G401.6 (cell line): ENCODE data around the gene LCN6.

Source experiments
- FAIRE-seq: peaks from 2 replicates; lab custom pipeline; 2012; peaks lifted over from hg19 to GRCh38; lab: Jason Lieb, UNC

LCN6 gene

DNA sequence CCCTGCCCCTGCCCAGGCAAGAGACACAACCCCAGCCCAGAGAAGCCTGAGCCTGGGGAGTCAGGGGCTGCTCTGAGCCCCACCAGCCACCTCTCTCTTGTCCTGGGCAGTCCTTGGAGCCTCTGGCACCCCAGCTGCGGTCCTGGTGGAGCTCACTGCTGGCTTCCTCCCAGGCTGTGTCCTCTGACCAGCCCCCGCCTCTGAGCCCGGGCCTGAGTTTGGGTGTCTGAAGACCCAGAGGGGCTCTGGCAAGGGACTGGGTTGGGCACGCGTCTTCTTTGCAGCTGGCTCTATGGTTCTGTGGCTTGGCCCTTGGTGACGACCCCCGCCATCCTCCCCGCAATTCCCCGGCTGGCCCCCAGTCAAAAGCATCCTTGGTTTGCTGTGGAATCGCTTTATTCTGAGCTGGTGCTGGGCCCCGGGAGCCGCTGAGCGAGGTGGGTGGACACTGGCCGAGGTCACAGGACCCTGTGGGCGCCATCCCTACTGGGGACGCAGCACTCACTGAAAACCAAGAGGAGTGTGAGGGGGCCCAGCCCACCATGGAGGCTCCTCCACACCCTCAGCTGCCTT is 4.6 kb downstream of the LCN6 start:
- FAIRE-seq = no peak

DNA sequence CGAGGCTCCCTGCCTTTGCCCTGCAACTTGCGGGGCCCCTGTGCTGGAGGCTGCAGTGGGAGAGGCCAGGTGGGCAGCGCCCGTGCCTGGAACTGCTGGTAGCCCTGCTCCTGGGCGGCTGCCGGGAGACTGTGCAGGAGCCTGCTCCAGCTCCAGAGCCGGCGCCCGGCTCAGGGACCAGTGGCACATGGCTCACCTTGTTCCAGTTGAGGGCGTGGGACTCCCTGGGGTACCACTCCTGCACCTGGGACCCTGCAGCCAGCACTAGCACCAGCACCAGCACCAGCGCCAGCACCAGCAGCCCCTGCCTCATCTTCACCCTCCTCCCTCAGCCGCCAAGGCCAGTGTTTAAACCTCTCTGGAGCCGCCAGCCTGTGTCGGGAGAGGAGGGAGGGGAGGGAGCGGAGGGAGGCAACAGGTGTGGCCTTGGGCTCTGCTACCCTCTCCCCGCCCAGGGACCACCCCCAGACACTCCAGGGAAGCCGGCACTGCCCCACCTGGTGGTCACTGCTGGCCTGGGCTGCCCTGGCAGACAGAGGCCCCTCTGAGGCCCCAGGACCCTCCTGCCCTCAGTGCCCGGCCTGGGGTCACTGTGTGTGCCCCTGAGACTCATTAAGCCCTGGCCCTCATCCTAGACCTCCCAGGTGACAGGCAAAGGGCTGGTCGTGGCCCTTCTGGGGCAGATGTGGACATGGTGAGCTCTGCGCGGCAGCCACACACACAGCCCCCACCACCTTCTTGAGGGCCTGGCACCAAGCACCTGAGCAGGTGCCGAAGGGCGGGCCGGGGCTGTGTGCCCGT is 5.5 kb downstream of the LCN6 start, which contains the start of gene LCN10:
LCN10 (minus strand) TSS at position 350 of the 801 bp plus-strand sequence; CDS start at position 313, 37 bp downstream.
- FAIRE-seq = no peak

DNA sequence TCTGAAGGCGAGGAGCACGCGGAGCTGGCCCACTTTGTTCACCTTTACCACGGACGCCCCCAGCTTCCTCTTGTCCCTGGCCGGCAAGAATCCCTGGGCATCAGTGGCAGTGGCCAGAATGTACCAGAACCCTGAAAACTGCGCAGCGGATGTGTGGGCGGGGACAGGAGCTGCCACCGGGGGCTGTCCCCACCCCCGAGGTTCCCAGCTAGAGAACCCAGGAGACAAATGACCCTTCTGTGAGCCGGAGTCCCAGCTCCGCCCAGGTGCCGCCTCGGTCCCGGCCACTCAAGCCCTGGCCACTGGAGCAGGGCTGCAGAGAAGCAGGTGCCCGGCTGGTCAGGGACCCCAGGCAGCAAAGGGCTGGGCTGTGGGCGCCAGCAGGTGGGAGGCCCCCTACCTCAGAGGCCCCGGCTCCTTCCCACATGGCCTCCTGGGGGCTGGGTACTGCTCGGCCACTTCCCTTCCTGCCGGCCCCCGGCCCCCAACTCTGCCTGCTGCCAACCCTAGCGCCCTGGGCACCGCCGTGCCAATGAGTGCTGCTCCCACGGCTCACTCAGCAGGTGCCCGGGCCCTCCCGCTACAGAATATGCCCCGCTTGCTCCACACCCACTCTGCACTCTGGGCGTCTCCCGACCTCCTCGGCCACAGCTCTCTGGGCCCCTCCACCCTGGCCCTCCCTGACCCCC is 6.3 kb downstream of the LCN6 start:
- no peak for FAIRE-seq

DNA sequence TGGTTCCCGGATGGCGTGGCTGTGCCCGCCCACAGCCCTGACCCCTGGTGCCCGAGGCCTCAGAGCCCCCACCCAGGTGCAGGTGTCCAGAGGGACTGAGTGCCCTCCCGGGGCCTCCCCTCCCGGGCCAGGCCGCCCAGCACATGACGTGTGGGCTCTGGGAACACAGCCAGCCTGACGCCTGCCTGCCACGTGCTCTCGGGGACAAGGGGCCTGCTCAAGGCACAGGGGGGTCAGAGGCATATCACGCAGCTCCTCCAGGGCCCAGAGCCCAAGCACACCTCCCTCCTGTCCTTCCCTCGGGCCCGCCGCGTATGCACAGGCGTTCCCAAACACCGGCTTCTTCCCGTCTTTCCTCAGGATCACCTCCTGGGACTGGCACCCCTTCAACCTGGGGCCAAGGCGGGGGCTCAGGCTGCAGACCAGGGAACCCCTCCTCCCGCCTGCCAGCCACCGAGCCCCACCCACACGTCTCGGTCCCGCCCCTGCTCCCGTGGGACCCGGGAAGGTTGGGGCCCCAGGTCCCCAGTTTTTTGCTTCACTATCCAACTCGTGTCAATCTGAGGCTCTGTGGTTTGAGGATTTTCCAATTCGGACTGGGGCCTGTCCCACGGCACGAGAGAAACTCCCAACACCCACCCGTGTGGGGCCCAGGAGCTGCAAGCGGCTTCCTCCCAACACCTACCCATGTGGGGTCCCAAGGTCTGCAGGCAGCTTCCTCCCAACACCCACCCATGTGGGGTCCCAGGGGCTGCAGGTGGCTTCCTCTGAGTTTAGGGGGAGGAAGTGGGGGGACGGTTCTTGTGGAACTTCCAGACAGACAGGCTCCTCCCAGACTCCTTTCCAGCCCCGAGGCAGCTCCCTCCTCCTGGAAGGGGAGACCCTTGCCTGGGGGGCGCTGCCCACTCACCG is 7.1 kb downstream of the LCN6 start:
- no peak for FAIRE-seq

DNA sequence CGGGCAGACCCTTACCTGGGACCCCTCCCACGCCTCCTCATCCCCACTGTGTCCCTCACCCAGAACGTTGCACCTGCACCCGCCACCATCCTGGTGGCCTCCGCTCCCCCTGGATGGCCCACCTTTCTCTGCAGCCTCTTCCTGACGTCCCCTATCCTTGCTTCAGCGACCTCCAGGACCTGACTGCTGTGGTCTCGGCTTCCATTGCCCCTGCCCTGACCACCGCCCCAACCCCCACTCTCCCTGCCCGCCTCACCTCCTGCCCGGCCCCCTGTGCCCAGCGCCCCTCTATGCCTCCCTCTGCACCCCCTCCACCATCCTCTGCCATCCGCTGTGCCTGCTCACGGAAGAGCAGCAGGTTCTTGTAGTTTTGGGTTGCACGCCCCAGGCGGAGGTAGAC is 7.8 kb downstream of the LCN6 start:
- no peak for FAIRE-seq

DNA sequence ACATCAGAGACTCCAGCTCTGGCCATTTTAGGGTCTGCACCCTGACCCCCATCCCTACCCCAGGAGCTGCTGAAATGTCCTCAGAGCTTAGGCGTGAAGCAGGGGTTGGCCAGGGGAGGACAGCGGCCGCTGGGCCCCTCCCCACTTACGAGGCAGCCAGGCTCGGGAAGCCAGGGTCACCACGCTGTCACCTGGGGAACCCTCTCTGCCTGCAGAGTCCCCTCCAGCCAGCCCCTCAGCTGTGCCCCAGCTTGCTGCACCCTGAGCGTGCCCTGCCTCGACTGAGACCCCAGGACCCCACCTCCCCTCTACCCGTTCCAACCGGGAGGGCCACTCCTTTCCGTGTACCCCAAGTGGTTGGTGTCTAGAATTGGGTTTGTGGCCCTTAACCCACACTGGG is 8.3 kb downstream of the LCN6 start:
- FAIRE-seq = no peak

DNA sequence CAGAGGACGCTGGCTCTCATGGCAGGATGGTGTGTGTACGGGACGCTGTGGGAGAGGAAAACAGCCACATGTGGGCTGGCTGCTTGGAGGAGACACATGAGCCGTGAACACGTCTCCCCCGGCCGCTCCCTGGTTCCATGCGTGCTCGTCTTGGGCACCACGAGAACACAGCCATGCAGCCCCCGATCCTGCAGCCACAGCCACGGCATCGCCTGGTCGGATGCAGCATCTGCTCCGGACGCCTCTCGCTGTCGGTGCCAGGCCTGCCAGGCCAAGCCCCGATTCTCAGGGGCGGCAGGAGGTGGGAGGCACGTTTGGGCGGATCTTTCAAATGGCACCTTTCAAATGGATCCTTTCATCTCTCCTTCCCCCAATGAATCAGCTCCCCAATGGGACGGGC is 8.8 kb downstream of the LCN6 start:
- FAIRE-seq = no peak

DNA sequence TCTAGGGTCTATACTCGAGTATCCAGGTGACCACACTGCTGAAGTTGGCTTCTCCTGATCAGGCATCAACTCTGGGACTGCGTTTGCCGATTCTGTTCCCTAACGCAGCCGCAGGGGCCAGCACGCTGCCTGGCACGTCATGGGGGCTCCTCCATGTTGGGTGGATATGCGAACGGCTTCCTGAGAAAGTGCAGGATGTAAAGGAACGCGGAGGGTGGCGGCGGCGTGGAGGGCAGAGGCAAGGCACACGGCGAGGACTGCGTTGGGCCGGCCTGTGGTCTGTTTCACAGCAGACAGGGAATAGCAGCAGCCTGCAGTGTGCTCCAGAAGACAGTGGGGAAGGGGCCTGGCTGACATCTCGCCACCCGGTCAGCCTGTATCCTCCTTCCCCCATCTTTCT is 9.4 kb downstream of the LCN6 start:
- no peak for FAIRE-seq

DNA sequence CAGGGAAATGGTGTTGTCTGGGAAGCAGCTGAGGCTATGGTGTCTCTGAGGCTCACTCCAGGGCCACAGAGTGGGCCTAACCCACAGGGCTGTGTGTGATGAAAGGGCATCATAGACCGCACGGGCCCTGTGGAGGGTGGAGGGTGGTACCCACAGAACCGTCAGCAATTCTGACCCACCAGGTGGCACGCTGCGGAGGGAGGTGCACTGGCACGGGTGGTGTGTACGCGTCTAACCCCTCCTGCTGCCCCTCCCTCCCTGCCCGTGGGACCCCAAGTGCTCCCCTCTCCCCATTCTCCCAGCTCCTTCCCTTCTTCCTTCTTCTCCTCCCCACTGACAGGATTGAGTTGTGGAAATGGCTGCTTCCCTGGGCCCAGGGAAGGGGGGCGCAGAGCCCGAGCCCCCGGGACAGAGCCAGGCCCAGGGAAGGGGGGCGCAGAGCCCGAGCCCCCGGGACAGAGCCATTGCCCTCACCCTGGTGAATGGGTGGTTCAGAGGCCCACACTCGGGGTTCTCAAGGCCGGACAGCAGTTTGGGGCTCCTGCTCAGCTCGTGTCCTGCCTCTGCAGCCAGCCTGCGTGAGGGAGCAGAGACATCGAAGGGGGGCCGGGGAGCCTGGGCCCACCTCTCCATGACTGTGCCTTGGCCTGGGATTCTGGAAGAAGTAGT is 12.4 kb downstream of the LCN6 start:
- no peak for FAIRE-seq

DNA sequence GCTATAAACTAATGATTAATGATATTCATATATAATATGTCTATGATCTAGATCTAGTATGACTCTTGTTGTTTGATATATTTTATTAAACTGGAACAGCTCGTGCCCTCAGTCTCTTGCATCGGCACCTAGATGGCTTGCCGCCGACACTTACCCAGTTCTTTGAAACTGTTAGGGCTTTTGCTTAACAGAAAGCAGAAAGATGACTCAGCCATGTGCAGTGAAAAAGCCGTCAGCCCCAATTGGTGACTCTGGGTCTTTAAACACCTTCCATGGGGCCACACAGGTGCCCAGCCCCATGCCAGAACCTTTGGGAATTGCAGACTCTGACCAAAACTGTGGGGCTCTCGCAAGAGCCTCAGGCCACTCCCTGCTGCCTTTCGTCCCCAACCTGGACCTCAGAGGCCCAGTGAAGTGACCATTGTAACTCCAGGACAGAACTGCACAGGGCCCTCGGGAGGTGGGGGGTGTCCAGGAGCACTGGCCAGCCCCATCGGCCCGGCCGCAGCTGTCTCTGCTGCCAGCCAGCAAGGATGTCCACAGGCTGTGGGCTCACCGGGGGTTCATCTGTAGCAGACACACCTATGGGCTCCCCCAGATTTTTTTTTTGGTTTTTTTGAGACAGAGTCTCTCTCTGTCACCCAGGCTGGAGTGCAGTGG is 13.4 kb downstream of the LCN6 start:
- no peak for FAIRE-seq

DNA sequence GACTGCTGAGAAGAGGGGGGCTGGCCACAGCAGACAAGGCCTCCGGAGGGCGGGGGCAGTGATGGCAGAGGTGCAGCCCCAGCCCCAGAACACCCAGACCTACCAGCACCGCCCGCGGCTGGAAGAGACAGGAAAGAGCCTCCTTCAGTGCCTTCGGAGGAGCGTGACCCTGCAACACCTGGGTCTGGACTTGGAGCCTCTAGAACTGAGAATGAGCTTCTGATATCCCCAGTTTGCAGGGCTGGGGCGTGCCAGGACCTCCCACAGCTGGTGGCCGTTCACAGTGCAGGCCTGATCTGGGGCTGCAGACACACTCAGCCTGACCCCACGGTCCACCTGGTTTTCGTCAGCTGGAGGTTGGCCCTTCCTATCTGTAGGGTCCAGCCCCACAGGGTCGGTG is 14.7 kb downstream of the LCN6 start:
- no peak for FAIRE-seq

DNA sequence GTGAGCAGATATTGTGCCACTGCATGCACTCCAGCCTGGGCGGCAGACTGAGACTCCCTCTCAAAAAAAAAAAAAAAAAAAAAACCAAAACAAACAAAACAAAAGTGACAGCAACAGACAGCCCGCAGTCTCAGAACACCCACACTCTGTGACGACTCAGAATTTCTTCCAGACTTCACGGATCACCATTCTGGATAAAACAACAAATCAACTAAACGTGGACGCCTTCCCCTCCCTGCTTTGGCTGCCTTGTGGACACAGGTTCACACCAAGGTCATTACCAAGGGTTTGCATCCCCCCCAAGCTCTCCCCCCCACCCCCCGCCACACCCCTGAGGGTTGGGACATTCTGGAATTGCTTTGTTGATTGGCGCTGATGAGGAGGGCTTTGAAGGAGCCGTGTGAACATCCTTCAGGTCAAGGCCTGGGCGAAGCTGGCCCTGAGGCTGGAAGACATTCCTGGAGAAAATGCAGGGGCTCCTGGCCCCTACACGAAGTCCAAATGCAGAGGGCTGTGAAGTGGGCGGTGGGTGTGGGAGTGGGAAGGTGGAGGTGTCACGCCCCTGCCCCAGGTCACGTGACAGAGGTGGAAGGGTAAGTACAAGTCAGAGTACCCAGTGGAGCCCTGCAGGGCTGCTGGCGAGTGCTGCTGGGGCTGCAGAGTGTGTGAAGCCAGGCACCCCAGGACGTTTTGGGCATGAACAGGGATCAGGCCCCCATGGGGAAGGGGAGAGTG is 15.7 kb downstream of the LCN6 start:
- no peak for FAIRE-seq

DNA sequence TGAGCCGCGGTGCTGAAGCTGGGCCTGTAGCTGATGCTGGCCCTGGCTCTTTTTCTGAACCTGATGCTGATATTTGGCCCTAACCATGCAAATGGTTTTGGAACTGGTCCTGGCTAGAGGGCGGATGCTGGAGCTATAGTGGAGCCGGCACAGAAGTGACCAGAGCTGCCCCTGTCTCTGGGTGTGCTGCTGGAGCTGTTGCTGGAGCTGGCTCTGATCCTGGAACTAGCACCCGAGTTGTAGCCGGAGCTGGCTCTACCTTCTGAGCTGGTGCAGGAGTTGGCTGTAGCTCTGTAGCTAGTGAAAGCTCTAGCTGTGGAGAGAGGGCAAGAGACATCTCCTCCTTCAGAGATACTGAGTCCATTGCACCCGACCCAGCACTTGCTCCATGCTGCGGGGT is 18.4 kb downstream of the LCN6 start:
- FAIRE-seq = no peak

DNA sequence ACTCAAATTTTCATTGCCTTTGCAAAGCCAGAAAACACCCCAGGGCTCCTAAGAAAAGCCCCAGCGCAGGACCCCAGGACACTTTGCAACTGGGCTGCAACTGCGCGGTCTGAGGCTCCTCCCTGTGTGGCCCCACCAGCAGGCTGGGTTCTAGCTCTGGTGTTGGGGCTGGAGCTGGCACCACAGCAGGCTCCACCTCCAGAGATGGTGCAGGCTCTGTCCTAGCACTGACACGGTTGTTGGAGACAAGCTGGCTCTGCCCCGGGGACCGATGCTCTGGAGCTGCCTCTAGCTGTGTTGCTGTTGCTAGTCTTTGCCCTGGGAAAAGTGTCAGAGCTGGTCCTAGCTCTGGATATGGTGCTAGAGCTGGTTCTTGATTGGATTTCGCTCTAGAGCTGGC is 19.2 kb downstream of the LCN6 start:
- no peak for FAIRE-seq

DNA sequence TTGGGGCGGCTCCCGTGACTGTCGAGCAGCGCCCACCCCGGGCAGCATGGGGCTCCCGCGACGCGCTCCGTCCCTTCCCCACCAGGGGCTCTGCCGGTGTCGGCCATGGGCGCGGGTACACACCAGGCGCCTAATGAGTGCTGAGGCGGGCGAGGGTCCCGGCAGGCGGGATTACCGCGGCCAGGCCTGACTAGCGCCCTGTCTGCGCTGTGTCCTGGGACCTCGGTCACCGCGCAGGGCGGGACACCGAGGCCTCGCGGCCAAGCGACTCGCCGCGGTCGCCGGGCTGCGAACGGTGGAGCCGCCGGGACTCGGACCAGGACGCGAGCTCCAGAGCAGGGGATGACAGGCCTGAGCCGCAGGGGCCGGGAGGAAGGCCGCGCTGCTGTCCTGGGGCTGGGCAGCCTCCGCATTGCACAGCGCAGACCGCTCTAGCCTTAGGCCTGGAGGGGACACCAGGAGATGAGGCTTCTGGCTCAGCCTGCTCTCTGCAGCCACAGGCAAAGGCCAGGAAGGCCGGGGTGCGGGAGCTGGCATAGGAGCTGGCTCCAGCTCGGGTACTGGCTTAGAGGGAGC is 19.7 kb downstream of the LCN6 start:
- FAIRE-seq = no peak

DNA sequence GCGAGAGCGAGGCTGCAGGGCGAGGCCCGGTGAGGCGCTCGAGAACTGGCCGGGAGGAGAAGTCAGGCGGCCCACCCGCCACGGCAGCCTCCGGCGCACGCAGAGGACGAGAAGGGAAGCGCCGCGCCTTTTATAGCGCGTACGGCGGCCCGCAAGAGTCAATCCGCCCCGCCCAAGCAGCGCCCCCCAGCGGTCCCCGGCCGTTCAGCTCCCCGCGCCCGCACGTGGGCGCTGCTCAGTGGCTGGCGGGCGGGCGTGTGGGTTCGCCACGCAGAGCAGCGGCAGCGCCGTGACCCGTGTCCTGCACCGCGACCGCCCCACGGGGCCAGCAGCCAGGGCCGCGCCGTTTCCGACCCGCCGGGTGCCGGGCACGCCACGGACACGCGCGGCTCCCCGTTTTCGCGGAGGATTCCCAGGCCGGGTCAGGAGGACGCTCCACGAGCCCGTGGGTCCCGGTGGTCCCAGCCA is 20.2 kb downstream of the LCN6 start:
- no peak for FAIRE-seq

DNA sequence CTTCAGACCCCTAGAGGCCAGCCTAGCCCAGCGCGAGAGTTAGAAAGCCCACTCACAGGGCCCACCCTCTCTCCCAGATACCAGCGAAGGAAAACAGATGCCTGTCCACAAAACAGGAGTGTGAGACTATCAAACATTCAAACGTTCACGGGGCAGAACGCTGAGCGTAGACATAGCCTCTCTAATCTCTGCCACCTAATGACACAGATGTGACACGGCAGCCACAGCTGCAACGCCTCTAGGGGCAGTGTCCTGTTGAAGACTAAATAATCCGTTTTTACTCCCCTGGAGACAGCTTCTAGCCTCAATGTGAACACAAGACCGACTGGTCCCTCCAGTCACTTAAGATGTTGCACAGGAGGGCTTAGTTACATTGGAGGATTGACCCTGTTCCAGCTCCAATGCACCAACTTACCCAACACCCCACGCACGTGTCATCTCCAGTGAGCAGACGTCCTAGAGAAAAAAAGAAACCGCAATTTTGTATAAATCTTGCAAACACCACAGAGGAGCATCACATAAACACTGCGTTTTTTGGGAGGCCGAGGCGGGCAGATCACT is 21.6 kb downstream of the LCN6 start:
- no peak for FAIRE-seq

DNA sequence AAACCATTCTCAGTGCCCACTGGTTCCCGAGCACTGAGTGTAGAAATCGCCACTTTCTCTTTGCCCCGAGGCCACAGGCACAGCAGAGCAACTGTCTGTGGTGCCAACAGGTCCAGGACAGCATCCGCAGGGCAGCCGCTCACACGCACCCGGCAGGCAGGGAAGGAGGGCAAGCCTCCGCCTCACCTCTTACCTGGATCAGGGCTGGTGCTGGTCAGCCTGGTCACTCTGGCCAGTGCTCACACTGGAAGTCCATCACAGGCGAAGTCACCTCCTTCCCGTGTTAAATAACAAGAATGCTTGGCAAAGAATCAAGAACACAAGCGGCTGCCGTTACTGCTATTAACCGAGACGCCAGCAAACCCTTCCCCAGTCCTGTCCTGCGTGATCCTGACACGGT is 22.2 kb downstream of the LCN6 start:
- FAIRE-seq = no peak

DNA sequence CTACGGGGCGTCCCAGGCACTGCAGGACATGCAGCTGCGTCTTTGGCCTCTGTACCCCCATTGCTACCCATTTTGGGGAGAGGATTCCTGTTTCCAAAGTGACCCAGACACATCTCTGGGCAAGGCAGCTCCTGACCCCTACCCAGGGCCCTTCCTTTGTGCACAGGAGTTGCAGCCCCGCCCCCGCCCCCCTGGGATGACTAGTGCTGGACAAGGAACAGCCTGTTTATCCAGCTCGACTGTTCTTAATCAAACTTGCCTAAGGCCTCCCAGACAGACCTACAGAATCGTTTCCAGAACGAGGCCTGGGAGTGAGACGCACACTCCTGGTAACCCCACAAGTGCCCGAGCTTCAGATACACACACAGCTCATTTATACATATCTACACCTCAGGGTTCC is 22.7 kb downstream of the LCN6 start:
- FAIRE-seq = no peak

DNA sequence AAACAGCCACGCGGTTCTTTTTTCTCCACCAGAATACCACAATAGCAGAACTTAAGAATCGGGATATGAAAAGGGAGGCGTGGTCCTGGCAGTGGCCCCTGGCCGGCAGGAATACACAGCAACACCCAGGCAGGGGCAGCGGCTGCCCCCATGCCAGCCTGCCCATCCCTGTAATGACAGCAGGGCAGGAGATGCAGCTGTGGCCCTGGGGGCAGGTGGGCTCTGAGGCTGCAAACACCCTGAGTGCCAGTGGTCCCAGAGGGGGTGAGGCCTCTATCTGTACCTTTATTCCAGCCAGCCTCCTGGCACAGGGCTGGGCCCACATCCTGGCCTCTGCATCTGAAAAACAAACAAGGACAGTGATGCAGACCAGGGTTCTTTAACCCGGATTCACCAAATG is 23.6 kb downstream of the LCN6 start:
- FAIRE-seq = no peak
